ENCODE measurements around the gene RRM2. TPM values are rescaled to one million over a fixed set of nuclear protein-coding genes. Genes with fewer than 3 reads are reported as not detected.

Gene RRM2
- total RNA-seq, 3 donors from 2014 or later (not counting 1 experiment from before 2014, with no cell fraction given): 16.1 to 22.1 (median 18.5) TPM

- no peak for ATAC-seq
- no peaks in the 10 kb centered on the region for H3K9me3 ChIP-seq (ENCODE audit: control insufficient read depth, insufficient read depth, low read length)
- no peaks in the 10 kb centered on the region for H3K36me3 ChIP-seq (ENCODE audit: control insufficient read depth, insufficient read depth, low read length)
- intact Hi-C loops (cut with micrococcal nuclease): no loop called here
- peaks cover 14 to 20% of the 10 kb centered on the region in 2 donors for H3K4me1 Mint-ChIP-seq
- H3K36me3 Mint-ChIP-seq: no peaks in the 10 kb centered on the region
- WGBS (ENCODE audit: insufficient coverage): 98% methylated on average over 11 of the region's 11 CpGs
- no peaks in the 10 kb centered on the region for H3K27me3 Mint-ChIP-seq (ENCODE audit: low read depth in 2 of 2)
- H3K27me3 ChIP-seq (ENCODE audit: control insufficient read depth, insufficient read depth, low read length): no peaks in the 10 kb centered on the region
- H3K4me3 ChIP-seq (ENCODE audit: low read length): no peak overlapping the region
- no peak for DNase-seq
- H3K27ac ChIP-seq (ENCODE audit: low read length): no peak overlapping the region
- H3K4me1 ChIP-seq (ENCODE audit: control insufficient read depth, insufficient read depth, low read length): peaks cover 12% of the 10 kb centered on the region
- TF ChIP-seq CTCF (IDR thresholded peaks at IDR 0.05): no peak
- H3K27ac Mint-ChIP-seq: no peak overlapping the region
- no peaks in the 10 kb centered on the region for H3K9me3 Mint-ChIP-seq
- H3K4me3 Mint-ChIP-seq: no peak overlapping the region
Measured at GRCh38 chr2:10165282-10165681, 42.7 kb downstream of the RRM2 start.

DNA sequence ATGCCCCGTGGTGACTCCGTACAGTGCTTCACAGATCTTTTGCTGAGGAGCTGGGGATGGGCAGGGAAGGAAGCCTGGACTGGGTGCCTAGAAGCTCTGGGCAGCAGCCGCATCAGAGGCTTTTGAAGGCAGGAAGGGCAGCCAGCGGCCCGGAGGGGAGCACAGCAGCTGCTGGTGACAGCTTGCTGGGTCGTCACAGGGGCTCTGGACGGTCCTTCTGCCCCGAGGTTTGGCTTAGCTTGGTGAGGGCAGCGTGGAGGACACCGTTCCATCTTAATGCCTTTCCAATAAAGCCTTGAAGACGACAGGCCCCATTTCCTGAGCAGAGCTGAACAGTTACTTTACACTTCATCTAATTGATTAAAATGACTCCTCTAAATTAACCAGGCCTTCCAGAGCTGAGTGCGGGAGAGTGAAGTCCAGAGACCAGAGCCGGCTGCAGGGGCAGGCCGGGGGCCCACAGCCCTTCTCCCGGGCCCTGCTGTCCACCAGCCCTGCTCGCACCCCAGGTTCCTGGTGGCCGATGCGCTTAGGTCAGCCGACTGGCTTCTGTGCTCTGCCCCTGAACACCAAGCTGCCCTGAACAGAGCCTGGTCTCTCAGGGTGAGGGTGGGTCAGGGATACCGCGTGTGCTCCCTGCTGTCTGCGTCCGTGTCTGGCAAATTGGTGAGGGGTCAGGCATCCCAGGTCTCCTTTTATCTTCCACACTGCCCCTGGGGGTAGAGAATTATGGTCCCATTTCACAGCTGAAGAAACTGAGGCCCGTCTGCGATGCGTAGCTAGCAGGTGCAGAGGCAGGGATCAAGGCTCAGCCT is 43.5 kb downstream of the RRM2 start:
- TF ChIP-seq CTCF (IDR thresholded peaks at IDR 0.05): no peak
- Mint-ChIP-seq H3K27ac (no peak overlapping the region), H3K27me3 (ENCODE audit: low read depth in 2 of 2) (no peaks in the 10 kb centered on the region), H3K9me3 (no peaks in the 10 kb centered on the region), H3K4me3 (no peak overlapping the region), H3K4me1 (peaks cover 14 to 20% of the 10 kb centered on the region in 2 donors), H3K36me3 (no peaks in the 10 kb centered on the region)
- Histone ChIP-seq H3K27ac (ENCODE audit: low read length) (no peak overlapping the region), H3K4me3 (ENCODE audit: low read length) (no peak overlapping the region), H3K9me3 (ENCODE audit: control insufficient read depth, insufficient read depth, low read length) (no peaks in the 10 kb centered on the region), H3K36me3 (ENCODE audit: control insufficient read depth, insufficient read depth, low read length) (no peaks in the 10 kb centered on the region), H3K4me1 (ENCODE audit: control insufficient read depth, insufficient read depth, low read length) (peaks cover 12% of the 10 kb centered on the region), H3K27me3 (ENCODE audit: control insufficient read depth, insufficient read depth, low read length) (no peaks in the 10 kb centered on the region)
- 98% methylated on average over 25 of the region's 26 CpGs for WGBS (ENCODE audit: insufficient coverage)
- ATAC-seq (no peak), DNase-seq (no peak)
- intact Hi-C loops (cut with micrococcal nuclease): no loop called here

GRCh38 chr2:10166676-10167292 is 44.2 kb downstream of the RRM2 start:
- Histone ChIP-seq H3K4me3 (ENCODE audit: low read length) (no peak overlapping the region), H3K9me3 (ENCODE audit: control insufficient read depth, insufficient read depth, low read length) (no peaks in the 10 kb centered on the region), H3K27me3 (ENCODE audit: control insufficient read depth, insufficient read depth, low read length) (no peaks in the 10 kb centered on the region), H3K4me1 (ENCODE audit: control insufficient read depth, insufficient read depth, low read length) (peaks cover 12% of the 10 kb centered on the region), H3K27ac (ENCODE audit: low read length) (no peak overlapping the region), H3K36me3 (ENCODE audit: control insufficient read depth, insufficient read depth, low read length) (no peaks in the 10 kb centered on the region)
- 93% methylated on average over 18 of the region's 18 CpGs for WGBS (ENCODE audit: insufficient coverage)
- H3K36me3 Mint-ChIP-seq: no peaks in the 10 kb centered on the region
- no peaks in the 10 kb centered on the region for H3K27me3 Mint-ChIP-seq (ENCODE audit: low read depth in 2 of 2)
- ATAC-seq (no peak), DNase-seq (no peak)
- intact Hi-C loops (cut with micrococcal nuclease): no loop called here
- no peak overlapping the region for H3K4me3 Mint-ChIP-seq
- TF ChIP-seq CTCF (IDR thresholded peaks at IDR 0.05): no peak
- no peaks in the 10 kb centered on the region for H3K9me3 Mint-ChIP-seq
- H3K27ac Mint-ChIP-seq: peak overlapping the region in 1 of 2 donors; percentile 61
- H3K4me1 Mint-ChIP-seq: peaks cover 14 to 20% of the 10 kb centered on the region in 2 donors

All from natural killer cell (primary cell).